T-helper 1 cell (primary cell): ENCODE results near the gene DGUOK.
"Not testable (repeated sequence)": the region's sequence is repeated elsewhere in the genome, so short reads cannot be mapped to it uniquely, and the experiment has no call there.

ENCODE experiments used
- DNase-seq, 5 donors: peaks; one replicate each; pipeline ENCODE4 v3.0.0-alpha.2; 2012 to 2020

The DGUOK gene

DNA sequence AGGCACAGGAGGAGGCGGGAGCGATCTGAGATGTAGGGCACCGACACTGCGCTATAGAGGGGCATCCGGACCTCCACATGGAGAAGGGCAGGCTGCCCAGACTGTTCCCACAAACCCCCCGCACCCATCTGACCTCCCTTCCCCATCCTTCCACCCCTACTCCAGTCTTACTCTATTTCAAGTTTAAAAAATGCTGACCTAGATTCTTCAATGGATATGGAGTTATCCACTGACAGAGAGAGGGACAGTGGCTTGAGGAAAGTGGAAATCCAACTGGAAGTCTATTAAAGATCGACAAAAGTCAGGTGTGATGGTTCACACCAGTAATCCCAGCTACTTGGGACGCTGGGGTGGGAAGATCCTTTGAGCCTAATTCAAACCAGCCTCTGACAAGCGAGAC, 5.1 kb upstream of the DGUOK start:
- no peak for DNase-seq

DNA sequence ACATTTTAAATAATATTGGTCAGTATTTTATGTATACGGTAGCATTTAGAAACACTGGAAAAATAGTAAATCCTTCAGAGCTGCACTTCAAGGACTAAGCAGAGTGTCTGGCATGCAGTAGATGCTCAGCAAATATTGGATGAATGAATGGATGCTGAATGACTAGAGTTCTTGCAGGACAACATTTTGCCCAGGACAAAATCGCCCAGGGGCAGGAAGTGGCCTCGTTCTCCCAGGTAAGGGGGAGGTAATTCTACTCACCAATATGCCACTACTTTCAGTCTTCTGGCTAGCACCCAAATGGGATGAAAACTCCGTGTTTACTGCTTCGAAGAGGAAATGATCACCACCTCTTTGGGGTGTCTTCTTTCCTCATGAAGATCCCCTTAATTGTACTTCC, 4.0 kb upstream of the DGUOK start:
- no peak for DNase-seq

DNA sequence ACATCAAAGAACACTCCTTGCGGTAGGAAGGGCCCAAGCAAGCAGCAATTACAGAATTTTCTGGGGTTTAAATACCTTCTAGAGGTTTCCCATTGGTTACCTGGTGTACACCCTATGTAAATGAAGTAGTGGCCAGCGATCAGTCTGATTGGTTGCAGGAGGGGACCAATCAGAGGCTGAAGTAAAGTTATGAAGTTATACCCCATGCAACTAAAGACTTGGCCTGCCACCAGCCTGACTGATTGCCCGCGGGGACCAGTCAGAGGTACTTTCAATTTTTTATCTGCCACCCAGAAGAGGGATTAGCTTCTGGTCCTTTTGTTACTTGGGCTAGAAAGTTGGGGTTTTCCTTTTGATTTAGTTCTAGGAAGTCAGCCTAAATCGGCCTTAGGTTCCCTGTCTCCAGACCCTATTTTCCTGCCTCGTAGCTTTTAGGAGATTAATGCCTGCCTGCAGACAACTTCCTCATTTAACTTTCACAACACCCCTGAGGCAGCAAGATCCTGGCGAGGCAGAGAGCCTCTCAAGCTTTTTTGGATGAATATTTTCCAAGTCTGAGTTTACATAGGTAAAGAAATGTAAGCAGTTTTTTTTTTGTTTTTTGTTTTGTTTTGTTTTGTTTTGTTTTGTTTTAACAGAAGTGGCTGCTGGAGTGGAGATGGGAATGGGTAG, 1.5 kb upstream of the DGUOK start:
- no peak for DNase-seq

DNA sequence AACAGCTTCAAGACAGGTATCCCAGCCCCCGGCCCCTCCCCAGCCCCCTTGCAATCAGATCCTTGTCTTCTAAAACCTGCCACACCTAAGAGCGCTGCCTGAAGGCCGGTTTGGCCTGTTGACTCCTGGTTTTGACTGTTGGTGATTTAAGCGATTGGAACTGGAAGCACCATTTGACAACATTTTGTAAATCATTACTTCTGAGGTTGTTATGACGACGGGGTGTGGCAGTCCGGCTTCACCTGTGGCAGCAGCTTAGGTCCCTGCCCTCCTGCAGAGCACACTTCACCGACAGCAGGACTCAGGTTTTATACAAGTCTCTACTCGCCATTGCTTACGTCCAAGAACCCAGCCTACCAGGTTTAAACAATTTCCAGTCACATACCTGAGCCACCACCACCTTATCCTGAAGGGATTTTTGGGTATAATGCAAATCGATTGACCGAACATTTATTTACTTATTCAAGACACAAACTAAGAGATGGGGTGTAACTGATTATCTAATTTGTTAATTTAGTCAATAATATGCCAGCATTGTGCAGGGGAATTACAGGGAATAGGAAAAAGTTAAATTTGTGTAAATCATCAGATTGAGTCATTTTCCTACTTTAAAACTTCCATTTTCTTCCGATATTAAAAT, 707 bp upstream of the DGUOK start:
- DNase-seq: no peak

DNA sequence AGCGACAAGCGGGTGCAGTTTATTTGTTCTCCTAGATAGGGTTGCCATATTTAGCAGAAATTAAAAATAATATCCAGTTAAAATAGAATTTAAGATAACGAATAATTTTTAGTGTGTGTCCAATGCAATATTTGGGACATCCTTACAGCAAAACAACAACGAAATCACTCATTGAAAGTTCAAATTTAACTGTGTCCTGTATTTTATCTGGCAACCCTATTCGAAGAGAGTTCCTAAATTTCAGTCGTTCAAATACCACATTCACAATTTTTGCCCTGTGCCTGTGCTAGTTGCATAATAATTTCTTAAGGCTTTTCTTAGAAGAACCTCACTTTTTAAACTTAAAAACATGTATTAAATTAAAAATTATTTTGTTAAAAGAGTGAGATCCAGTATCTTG, 664 bp downstream of the DGUOK start:
- DNase-seq: no peak

DNA sequence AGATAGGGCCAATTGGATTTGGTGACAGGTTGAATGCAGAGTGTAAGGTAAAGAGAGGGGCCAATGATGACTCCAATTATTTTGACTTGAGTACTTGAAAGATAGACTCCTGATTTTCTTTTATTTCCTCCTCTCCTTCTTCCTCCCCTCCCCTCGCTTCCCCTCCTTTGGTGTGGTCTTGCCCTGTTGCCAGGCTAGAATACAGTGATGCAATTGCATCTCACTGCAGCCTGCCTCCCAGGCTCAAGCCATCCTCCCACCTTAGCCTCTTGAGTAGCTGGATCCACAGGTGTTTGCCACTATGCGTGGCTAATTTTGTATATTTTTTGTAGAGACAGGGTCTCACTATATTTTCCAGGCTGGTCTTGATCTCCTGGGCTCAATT, 2.3 kb downstream of the DGUOK start:
- no peak for DNase-seq

DNA sequence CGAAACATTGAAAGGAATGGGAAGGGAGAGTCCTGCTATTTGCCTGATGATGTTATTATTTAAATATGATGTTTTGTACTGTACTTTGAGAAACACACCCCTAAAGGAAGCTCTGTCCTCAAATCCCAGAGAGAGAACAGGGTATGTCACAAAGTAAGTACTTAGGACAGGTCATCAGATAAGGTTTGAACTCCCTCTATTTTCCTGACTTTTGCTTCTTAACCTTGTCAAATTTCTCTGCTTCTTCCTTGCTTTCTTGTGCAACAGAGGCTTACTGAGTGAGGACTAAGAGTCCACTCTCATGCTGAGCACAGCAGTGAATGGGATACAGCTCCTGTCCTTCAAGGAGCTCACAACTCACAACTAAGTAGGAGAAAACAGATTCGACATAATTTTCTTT, 3.7 kb downstream of the DGUOK start:
- DNase-seq: no peak

DNA sequence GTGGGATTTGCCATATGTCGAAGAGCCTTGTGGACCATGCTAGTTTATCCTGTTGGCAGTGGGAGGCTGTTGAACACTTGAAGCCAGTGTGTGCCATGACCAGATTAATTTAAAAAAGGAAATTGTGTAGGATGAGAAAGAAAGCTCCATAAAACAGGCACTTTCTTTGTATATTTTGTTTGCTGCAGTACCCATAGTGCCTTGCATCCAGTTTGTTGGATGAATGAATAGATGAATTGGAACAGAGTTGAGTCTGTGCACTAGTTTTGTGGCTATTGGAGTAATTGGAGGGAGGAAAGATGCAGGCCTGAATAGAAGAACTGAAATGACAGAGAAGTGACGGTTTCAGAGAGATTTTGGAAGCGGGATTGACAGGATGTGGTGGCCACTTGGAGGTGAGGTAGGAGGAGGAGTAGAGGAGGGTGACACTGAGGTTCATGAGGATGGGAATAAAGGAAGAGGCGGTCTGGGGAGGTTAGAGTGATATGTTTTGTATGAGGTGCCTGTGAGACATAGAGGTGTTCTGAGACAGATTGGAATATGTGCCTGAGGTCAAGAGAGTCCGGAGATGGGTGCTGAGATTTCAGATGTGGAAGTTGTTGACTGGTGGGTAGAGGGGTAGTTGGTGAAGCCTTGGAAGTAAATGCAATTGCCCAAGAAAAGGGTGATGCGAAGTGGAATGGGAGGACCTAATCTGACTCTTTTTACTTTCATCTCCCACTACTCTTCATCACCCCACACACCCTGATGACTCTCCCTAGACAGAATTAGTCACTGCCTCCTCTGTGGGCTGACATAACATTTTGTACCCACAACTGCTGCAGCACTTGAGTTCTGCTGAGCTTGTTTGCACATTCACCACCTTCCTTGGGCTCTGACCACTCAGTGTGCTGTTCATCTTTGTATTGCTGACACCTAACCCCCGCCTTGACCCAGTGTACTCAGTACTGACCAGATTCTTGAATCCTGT, 5.1 kb downstream of the DGUOK start:
- DNase-seq: peak in 1 of 5 donors; percentile 50

DNA sequence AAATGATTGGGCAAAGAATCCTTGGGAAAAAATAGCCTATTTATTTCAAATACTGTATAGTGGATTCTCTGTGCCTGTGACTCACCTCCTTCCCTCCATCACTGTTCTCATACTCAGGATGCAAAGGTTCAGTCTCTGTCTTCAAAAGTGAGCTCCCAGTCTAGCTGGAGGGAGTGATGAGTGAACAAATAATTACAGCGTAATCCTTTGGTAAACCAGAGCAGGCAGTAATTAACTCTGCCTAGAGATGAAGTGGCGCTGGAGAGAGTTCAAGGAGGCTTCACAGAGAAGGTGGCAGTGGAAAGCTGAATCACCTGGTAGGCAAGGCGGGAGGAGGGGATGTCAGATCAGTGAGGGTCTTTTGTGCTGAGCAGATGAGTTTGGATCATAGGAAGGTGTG, 6.5 kb downstream of the DGUOK start:
- DNase-seq: no peak

DNA sequence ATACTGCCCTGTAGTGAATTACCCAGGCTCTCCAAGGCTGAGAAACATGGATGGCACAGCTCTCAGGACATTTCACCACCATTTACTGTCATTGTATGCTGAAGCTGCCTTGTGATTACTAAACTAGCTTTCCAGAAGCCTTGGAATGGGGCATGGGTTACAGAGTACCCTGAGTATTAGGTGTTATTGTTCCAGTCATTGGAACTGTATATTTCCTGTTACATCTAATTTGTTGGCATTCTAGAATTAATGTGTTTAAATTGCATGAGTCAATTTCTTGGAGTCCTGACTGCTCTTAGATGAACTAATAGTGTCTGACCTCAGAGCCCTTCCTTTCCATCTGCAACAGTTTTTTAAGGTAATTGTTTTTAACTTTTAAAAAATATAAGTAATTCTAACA, 9.0 kb downstream of the DGUOK start:
- no peak for DNase-seq

DNA sequence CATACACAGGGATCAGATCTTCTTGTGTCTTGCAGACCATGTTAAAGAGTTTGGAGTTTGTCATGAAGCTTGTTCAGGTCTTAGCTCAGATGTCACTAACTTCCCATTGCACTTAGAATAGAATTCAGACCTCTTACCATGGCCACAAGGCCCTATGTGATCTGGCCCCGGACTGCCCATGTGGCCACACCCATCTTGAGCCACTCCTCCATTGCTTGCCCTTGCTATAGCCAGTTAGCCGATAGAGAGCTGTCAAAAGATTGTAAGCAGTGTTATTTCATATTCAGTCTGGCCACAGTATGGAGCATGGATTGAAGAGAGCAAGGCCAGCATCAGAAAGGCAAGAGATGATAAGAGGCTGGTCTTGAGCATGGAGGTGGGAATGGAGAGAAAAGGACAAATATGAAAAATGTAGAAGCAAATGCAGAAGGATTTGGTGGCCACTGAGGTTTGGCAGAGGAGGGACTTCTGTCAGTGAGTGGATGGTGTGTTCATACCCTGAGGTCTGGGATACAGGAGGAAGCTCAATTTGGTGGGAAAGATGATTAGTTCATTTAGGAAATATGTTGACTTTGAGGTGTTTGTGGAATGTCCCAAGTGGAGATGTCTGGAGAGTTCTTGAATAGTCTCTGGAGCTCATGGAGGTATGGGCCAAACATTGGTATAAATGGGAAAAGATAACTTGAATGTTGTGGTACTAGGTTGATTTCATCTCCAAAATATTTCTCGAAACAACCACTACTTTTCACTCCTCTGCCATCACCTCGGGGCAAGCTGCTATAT, 10.6 kb downstream of the DGUOK start:
- no peak for DNase-seq

DNA sequence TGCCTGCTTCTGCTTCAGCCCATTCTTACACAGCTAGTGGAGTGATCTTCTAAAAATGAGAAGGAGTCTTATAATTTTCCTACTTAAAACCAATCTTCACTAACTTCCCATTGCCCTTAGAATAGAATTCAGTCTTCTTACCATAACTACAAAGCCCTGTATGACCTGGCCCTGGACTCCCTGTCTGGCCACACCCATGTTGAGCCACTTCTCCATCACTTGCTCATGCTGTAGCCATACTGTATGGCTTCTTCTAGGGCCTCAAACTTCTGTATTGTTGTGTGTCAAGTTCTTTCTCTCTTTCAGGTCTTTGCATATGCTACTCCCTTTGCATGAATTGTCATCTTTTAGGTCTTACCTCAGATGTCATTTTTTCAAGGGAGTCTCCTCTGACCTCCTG, 11.2 kb downstream of the DGUOK start:
- DNase-seq: no peak

DNA sequence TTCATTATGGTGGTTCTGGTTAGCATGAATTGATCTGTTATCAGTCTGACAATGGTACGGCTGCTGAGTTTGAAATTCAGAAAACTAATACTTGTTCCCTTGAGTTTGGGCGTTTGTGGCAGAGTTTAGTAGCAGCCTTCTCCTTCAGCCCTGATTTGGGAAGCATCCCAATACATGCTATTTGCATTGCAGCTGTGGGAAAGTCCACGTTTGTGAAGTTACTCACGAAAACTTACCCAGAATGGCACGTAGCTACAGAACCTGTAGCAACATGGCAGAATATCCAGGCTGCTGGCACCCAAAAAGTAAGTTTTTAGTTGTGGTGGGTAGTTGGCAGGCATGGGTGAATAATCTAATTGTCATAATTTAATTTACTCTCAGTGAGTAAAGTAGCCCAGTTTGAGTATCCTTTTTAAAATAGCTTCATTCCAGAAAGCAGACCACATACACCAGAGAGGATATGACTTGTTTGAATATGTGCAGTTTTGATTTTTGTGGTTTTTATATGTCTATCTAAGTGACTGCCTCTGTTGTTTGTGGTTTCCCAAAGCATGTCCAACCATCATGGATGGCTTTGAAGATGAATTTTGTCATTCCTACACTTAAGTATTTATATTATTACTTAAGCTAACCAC, 12.2 kb downstream of the DGUOK start:
- peak in 1 of 5 donors; percentile 43 for DNase-seq

DNA sequence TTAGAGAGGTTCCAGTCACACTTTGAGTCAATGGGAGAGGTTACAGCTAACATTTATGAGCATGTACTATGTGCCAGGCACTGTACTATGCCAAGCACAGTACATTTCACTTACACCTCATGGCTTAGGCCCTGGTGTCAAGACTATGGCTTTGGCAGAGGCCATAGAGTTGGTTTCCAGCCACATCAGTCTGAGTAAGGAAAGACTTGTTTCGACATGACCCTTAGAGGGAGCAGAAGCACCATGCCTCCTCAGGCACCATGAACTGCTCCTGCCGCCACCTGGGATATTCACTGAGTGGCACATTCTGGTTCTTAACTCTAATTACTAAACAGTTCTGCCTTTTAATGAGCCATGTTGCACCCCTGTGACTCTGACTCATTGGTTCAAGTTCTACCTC, 12.7 kb downstream of the DGUOK start:
- no peak for DNase-seq

DNA sequence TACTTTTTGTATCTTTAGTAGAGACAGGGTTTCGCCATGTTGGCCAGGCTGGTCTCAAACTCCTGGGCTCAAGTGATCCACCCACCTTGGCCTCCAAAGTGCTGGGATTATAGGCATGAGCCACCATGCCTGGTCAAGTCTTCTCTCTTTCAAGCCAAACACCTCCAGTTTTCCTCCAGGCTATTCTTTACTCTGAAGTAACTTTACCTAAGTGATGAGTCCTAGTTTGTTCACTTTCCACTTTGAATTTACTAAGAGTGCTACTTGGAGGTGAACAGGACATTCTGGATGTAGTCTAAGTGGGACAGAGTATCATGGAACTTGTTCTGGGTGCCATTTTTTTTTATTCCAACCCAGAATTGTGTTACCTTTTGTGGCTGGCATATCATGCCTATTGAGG, 13.4 kb downstream of the DGUOK start:
- DNase-seq: not testable (repeated sequence)

DNA sequence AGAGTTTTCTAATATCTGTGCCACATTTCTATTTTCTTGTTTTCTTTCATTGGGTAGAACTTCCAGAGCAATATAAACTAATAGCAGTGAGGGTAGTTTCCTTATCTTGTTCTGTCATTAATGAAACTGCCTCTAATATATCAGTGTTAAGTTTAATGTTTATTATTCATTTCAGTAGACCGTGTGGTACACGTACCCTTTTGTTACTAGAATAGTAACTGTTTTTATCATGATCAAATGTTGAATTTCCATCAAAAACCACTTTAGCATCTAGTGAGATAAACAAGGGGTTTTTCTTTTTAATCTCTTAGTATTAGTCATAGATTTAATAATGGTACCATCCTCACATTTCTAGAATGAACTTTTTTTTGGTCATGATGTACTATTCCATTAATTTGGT, 16.0 kb downstream of the DGUOK start:
- no peak for DNase-seq

DNA sequence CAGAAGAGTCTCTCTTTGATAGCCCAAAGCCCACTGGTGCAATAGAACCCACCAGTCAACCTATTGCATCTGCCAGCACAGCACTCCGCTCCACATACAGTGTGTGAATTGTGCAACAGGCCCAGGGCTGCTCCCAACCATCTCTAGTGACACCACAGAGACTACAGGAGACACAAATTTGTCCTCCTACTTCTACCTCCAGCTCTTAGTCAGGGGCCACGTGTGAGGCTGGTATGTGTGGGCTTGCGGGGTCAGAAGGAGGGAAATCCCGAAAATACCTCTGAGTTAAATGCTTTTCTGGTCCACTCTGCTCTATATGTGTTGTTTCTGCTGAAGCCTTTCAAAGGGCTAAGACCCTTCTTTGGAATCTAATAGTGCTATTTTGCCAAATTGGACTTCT, 18.0 kb downstream of the DGUOK start:
- DNase-seq: no peak

DNA sequence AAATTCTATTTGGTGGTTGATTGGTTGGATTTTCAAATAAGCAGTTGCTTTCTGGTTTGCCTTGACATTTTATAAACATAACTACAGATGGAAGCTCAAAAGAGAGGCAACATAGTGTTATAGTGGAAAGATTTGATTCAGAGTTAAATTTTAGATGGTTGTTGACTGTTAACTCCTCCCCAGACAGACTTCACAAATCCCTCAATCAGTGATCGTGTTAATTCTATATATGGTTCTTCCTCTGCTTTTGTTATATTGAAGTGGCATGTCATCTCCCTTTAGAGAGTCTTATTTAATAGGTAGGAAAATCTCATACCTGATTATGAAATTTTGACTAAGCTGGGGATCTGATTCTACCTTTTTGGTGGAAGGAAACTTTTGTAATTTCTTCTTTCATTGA, 19.5 kb downstream of the DGUOK start:
- DNase-seq: no peak

DNA sequence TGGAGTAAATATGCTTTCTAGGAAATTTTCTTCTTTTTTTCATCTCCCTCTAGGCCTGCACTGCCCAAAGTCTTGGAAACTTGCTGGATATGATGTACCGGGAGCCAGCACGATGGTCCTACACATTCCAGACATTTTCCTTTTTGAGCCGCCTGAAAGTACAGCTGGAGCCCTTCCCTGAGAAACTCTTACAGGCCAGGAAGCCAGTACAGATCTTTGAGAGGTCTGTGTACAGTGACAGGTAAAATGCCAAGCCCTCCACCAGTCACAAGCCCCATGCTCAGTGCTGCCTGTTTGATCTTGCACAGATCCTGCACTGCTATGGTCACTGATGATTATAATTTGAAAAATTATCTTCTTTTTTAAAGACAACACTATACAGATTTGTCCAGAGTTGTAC, 20.0 kb downstream of the DGUOK start:
- DNase-seq: no peak

DNA sequence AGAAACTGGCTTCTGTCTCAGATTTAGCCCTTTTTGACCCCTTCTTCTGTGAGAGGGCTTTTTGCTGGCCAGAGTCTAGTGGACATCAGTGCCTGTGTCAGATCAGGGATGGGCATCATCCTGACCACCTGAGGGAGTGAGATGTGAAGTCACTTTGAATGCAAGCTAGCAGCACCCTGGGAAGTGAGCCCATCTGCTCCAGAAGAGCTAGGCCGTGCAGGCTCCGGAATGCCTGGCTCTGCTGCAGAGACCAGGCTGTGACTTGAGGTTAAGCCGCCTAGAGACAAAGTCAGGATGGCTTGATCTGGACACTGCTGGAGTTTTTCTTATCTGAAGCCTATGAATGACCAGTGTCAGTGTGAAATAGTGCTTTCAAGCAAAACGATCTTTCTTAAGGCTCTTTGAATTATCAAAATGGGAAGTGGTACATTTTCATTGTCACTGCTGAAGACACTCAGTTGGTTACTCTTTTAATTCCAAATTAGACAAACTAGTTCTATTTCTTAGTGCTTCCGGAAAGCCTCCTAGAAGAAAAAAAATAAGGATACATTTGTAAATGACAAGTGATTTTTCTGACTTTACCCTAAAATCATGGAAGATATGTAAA, 20.8 kb downstream of the DGUOK start:
- DNase-seq: no peak

DNA sequence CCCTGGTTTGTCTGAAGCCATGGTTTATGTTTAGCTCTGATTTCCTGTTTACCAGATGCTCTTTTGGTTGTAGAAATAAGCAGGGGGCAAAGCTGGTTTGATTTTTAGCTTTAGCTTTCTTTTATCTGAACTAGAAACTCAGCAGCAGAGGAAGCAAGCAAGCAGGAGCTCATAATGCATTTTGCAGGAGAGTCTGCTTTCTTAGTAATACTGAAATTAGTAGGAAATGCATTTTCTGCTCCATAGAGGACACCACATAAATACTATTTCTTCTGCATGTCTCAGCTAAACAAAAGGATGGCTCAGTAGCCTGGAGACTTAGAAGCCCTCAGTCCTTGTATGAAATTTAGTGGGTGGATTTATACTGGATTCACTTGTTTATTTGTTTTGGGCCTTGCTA, 23.1 kb downstream of the DGUOK start:
- DNase-seq: no peak
